Activated CD8-positive, alpha-beta T cell treated with anti-CD3 and anti-CD28 coated beads for 36 hours (primary cell): ENCODE results near the gene TSTD2. TPM values are rescaled to one million over a fixed set of nuclear protein-coding genes. Genes with fewer than 3 reads are reported as not detected.

ENCODE experiments used
- ATAC-seq: fragments of 200-7000 bp; cut with Tn5 transposase; one replicate; pipeline ENCODE4 v1.10.0; 2021; ENCODE audit warnings: mild to moderate bottlenecking, moderate library complexity
- CTCF ChIA-PET: fragments of 350-600 bp; sonication (Branson Sonifier 250); formaldehyde crosslinking; loops from one replicate; lab custom pipeline; 2021; ENCODE audit warnings: antibody characterized with exemption; lab: Charles Lee
- POLR2A ChIA-PET: fragments of 350-600 bp; sonication (Branson Sonifier 250); formaldehyde crosslinking; loops from one replicate; lab custom pipeline; 2021; ENCODE audit warnings: antibody characterized with exemption; lab: Charles Lee
- DNase-seq: peaks from one replicate; pipeline ENCODE4 v3.0.0-alpha.2; 2020
- H3K27ac Mint-ChIP-seq: one replicate; pipeline ENCODE4 v1.8.0; 2021; ENCODE audit warnings: mild to moderate bottlenecking, mixed read lengths
- H3K27me3 Mint-ChIP-seq: one replicate; pipeline ENCODE4 v1.8.0; 2021; ENCODE audit warnings: mixed read lengths
- H3K36me3 Mint-ChIP-seq: one replicate; pipeline ENCODE4 v1.8.0; 2021; ENCODE audit warnings: low read depth, mixed read lengths
- H3K4me1 Mint-ChIP-seq: one replicate; pipeline ENCODE4 v1.8.0; 2021; ENCODE audit warnings: low read depth, mixed read lengths
- H3K4me3 Mint-ChIP-seq: one replicate; pipeline ENCODE4 v1.8.0; 2021; ENCODE audit warnings: mild to moderate bottlenecking, moderate library complexity, mixed read lengths
- H3K9me3 Mint-ChIP-seq: one replicate; pipeline ENCODE4 v1.8.0; 2021; ENCODE audit warnings: mixed read lengths
- intact Hi-C: fragments of 100-400 bp; cut with micrococcal nuclease; formaldehyde crosslinking; loops from one replicate; pipeline ENCODE4 v1.10.0; 2022
- total RNA-seq, 2 experiments: library from RNA; stranded (reverse); gene quantifications; one replicate each; pipeline ENCODE4 v1.2.3, GENCODE V29; 2021
- TF ChIP-seq, protein P1 (sequence below): fragments of 200-600 bp; IDR thresholded peaks from one replicate; pipeline ENCODE4 v1.8.0; 2022; ENCODE audit warnings: antibody characterized with exemption, mild to moderate bottlenecking

Gene TSTD2
- total RNA-seq, 2 experiments from 2014 or later: 15.2 to 15.3 TPM

DNA sequence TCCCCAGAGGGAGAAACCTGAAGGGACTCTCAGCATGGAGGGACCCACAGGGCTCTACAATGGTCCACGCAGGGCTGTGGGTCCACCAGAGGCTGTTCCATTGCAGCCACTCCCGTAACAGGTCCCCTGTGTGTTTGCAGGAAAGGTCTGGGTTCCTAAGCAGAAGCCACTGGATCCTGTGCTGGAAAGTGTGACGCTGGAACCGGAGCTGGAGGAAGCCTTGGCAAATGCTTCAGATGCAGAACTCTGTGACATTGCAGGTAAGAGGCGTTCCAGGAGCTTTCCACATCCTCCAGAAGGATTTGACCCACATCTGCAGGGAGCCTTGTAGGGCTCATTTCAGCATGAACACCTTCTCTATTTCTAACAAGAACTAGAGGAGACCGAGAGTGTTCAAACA lies 80.0 kb downstream of the TSTD2 start:
- Mint-ChIP-seq H3K4me1 (no peaks in the 10 kb centered on the region), H3K27me3 (peaks cover 27% of the 10 kb centered on the region), H3K36me3 (no peaks in the 10 kb centered on the region), H3K4me3 (no peak overlapping the region), H3K9me3 (no peaks in the 10 kb centered on the region), H3K27ac (no peak overlapping the region)
- intact Hi-C loops: no loop called here
- POLR2A ChIA-PET: no interaction called here
- ATAC-seq (no peak), DNase-seq (no peak)
- TF ChIP-seq, protein P1, sequence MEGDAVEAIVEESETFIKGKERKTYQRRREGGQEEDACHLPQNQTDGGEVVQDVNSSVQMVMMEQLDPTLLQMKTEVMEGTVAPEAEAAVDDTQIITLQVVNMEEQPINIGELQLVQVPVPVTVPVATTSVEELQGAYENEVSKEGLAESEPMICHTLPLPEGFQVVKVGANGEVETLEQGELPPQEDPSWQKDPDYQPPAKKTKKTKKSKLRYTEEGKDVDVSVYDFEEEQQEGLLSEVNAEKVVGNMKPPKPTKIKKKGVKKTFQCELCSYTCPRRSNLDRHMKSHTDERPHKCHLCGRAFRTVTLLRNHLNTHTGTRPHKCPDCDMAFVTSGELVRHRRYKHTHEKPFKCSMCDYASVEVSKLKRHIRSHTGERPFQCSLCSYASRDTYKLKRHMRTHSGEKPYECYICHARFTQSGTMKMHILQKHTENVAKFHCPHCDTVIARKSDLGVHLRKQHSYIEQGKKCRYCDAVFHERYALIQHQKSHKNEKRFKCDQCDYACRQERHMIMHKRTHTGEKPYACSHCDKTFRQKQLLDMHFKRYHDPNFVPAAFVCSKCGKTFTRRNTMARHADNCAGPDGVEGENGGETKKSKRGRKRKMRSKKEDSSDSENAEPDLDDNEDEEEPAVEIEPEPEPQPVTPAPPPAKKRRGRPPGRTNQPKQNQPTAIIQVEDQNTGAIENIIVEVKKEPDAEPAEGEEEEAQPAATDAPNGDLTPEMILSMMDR: no peak
- CTCF ChIA-PET: no interaction called here

DNA sequence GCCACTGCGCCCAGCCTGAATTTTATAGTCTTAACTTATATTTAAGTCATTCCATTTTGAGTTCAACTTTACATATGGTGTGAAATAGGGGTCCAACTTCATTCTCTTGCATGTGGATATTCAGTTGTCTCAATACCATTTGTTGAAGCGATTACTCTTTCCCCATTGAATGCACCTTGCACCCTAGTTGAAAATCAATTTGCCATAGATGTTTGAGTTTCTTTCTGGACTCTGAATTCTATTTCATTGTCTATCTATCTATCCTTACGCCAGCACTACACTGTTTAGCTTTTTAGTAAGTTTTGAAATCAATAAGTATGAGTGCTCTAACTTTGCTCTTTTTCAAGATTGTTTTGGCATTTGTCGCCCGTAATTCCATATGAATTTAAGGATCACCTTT lies 81.9 kb downstream of the TSTD2 start:
- ATAC-seq (no peak), DNase-seq (no peak)
- Mint-ChIP-seq H3K36me3 (no peaks in the 10 kb centered on the region), H3K27me3 (peaks cover 19% of the 10 kb centered on the region), H3K9me3 (no peaks in the 10 kb centered on the region), H3K27ac (no peak overlapping the region), H3K4me3 (no peak overlapping the region), H3K4me1 (no peaks in the 10 kb centered on the region)
- intact Hi-C loops: no loop called here
- ChIA-PET POLR2A (no interaction called here), CTCF (no interaction called here)
- TF ChIP-seq, protein P1: no peak

DNA sequence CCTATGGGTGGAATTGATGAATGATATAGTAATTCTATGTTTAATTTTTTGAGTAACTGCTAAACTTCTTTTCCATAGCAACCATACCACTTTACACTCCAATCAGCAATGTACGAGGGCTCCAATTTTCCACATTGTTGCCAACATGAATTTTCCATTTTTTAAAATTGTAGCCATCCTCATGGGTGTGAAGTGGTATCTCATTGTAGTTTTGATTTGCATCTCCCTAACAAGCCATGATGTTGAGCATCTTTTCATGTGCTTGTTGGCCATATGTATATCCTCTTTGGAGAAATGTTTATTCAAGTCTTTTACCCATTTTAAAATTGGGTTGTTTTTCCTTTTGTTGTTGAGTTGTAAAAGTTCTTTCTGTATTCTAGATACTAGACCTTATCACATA lies 82.8 kb downstream of the TSTD2 start:
- Mint-ChIP-seq H3K4me3 (no peak overlapping the region), H3K4me1 (no peaks in the 10 kb centered on the region), H3K36me3 (no peaks in the 10 kb centered on the region), H3K9me3 (no peaks in the 10 kb centered on the region), H3K27me3 (peaks cover 16% of the 10 kb centered on the region), H3K27ac (no peak overlapping the region)
- TF ChIP-seq, protein P1: no peak
- ATAC-seq (no peak), DNase-seq (no peak)
- POLR2A ChIA-PET: no interaction called here
- CTCF ChIA-PET: no interaction called here
- intact Hi-C loops: no loop called here

Other genes with a start within 250 kb of the TSTD2 start
- gene TDRD7, start 221.3 kb downstream of the TSTD2 start, total RNA-seq: 1 to 10 TPM; 3.7 to 4.0 TPM
- gene TMOD1, start 131.7 kb downstream of the TSTD2 start, total RNA-seq: under 1 TPM; 0.47 to 0.60 TPM
- 10 to 100 TPM; 37.6 to 41.7 TPM for gene NCBP1, start 453 bp upstream of the TSTD2 start, total RNA-seq
- gene XPA, start 64.0 kb upstream of the TSTD2 start, total RNA-seq: 10 to 100 TPM in 1 of 2 experiments, 1 to 10 TPM in 1; 9.8 to 10.9 TPM
- under 1 TPM in 1 of 2 experiments, not detected in 1; 0.09 TPM for gene FOXE1, start 219.9 kb upstream of the TSTD2 start, total RNA-seq